K562 (cell line): ENCODE results near the gene SS18L1. TPM values are rescaled to one million over a fixed set of nuclear protein-coding genes. Genes with fewer than 3 reads are reported as not detected.

Experiments used
- ARNT ChIP-seq, 2 experiments: fragments of 450-650 bp; IDR thresholded peaks; 2 replicates each; pipeline ENCODE4 v1.6.1; 2016; ENCODE audit warnings: mild to moderate bottlenecking in 1 of 2
- CBFA2T2 ChIP-seq: fragments of 450-650 bp; conservative IDR thresholded peaks from 2 replicates; pipeline ENCODE4 v1.6.1; 2017; ENCODE audit warnings: mild to moderate bottlenecking
- CTBP1 ChIP-seq: fragments of 450-650 bp; IDR thresholded peaks from 2 replicates; pipeline ENCODE4 v1.6.1; 2016; ENCODE audit warnings: borderline replicate concordance
- CTCF ChIP-seq, 3 experiments: IDR thresholded peaks in 2 of 3; conservative IDR thresholded peaks in 1 of 3; 2 replicates each; pipeline ENCODE4 v1.5.1; 2011 to 2012; ENCODE audit warnings: low read length in 3 of 3, mild to moderate bottlenecking in 3 of 3, control low read depth in 2 of 3, improper control_type of control experiment in 1 of 3, inconsistent platforms in 1 of 3, low read depth in 1 of 3, mixed read lengths in 1 of 3, moderate library complexity in 1 of 3; ENCODE audit not compliant: insufficient read depth in 2 of 3
- GABPB2 ChIP-seq: fragments of 250-450 bp; sonication (Bioruptor Pico); conservative IDR thresholded peaks from 2 replicates; pipeline ENCODE4 v1.5.1; 2021; ENCODE audit warnings: mild to moderate bottlenecking
- HEY1 ChIP-seq: fragments of 250-450 bp; sonication (Bioruptor Pico); IDR thresholded peaks from 2 replicates; pipeline ENCODE4 v1.5.0; 2020; ENCODE audit warnings: mild to moderate bottlenecking, moderate library complexity, borderline replicate concordance
- HINFP ChIP-seq: fragments of 450-650 bp; conservative IDR thresholded peaks from 2 replicates; pipeline ENCODE4 v1.6.1; 2016; ENCODE audit warnings: missing genetic modification characterization, low read depth, mild to moderate bottlenecking, control low read depth, missing compliant biosample characterization
- KLF10 ChIP-seq: fragments of 250-450 bp; sonication (Bioruptor Pico); IDR thresholded peaks from 2 replicates; pipeline ENCODE4 v1.6.1; 2021; ENCODE audit warnings: matching md5 sums
- MAX ChIP-seq: sonication (generic); formaldehyde crosslinking; IDR thresholded peaks from 2 replicates; pipeline ENCODE4 v1.9.0; 2022; ENCODE audit warnings: mild to moderate bottlenecking, missing genetic modification reagents
- MCM5 ChIP-seq: fragments of 450-650 bp; IDR thresholded peaks from 2 replicates; pipeline ENCODE4 v1.6.1; 2016; ENCODE audit warnings: low read depth
- RERE ChIP-seq: sonication (generic); formaldehyde crosslinking; IDR thresholded peaks from 2 replicates; pipeline ENCODE4 v1.8.0; 2023; ENCODE audit warnings: missing genetic modification reagents, mild to moderate bottlenecking, borderline replicate concordance
- SNIP1 ChIP-seq: fragments of 450-650 bp; IDR thresholded peaks from 2 replicates; pipeline ENCODE4 v1.7.1; 2017; ENCODE audit warnings: low read depth, mild to moderate bottlenecking
- SOX6 ChIP-seq: fragments of 450-650 bp; IDR thresholded peaks from 2 replicates; pipeline ENCODE4 v1.6.1; 2014; ENCODE audit warnings: mild to moderate bottlenecking
- ZKSCAN3 ChIP-seq: fragments of 250-450 bp; sonication (Bioruptor Pico); IDR thresholded peaks from 2 replicates; pipeline ENCODE4 v1.4.0; 2020
- ZNF282 ChIP-seq: sonication (generic); formaldehyde crosslinking; IDR thresholded peaks from 2 replicates; pipeline ENCODE4 v1.8.1; 2023; ENCODE audit warnings: missing genetic modification reagents
- ZNF639 ChIP-seq, 2 experiments: fragments of 200-800 bp in 1 of 2; sonication (Bioruptor generic) in 1 of 2; sonication (generic) in 1 of 2; formaldehyde crosslinking in 1 of 2; IDR thresholded peaks in 1 of 2; conservative IDR thresholded peaks in 1 of 2; 2 replicates each; pipeline versions ENCODE4 v1.5.0 to v1.6.1; 2016 to 2020; ENCODE audit warnings: missing compliant biosample characterization in 1 of 2, missing genetic modification characterization in 1 of 2, missing genetic modification reagents in 1 of 2
- polyA plus RNA-seq, 8 experiments: library from polyadenylated mRNA; depleted of rRNA in 4 of 8; stranded (reverse) in 5 of 8; unstranded in 3 of 8; fragments of >200 nt; fragmentation: Nextera tagmentation in 2 of 8; fragmentation: Illumina TruSeq in 1 of 8; extraction: Ambion mirVana in 2 of 8; extraction: Trizol in 1 of 8; gene quantifications; 2 replicates each; pipeline versions ENCODE4 v1.2.1 to v1.2.3, GENCODE V29; 2011 to 2014; ENCODE audit warnings: inconsistent platforms in 1 of 8, missing spikeins in 1 of 8
- total RNA-seq, 7 experiments: library from RNA; depleted of rRNA in 6 of 7; stranded (reverse); fragments of >200 nt in 6 of 7; fragmentation: Illumina TruSeq in 2 of 7; extraction: Trizol in 2 of 7; gene quantifications; 2 replicates each; pipeline versions ENCODE4 v1.2.1 to v1.2.3, GENCODE V29; 2011 to 2021; ENCODE audit warnings: low replicate concordance in 1 of 7

The SS18L1 gene
- total and polyA plus RNA-seq, 9 of the 15 experiments (the other 6 are each of a cell fraction or from before 2014, with no cell fraction given), result 2.7 to 28.3 (median 15.1) TPM

GRCh38 chr20:62146019-62146755, 2.6 kb downstream of the SS18L1 start (continued):
- TF ChIP-seq ZNF639 (CRISPR knock-in tag; conservative IDR thresholded peaks at IDR 0.05 in 1 of 2, IDR thresholded peaks at IDR 0.05 in 1 of 2) (no peak; a peak in 1 of 4 replicates), ARNT (IDR thresholded peaks at IDR 0.05) (0 out of 4 replicates have a peak, but pooled peaks of 1 of the 2 experiments have one; percentile 36), CBFA2T2 (peak; percentile 86), HINFP (tag) (no peak), CTBP1 (peak; percentile 88), MCM5 (no peak), RERE (CRISPR knock-in tag) (0 out of 2 replicates have a peak, but pooled peaks have one; percentile 88), KLF10 (CRISPR knock-in tag) (no peak), CTCF (IDR thresholded peaks at IDR 0.05 in 2 of 3, conservative IDR thresholded peaks at IDR 0.05 in 1 of 3; ENCODE audit: insufficient read depth in 2 of 3, low read depth in 1 of 3, low read length in 3 of 3) (no peak), SOX6 (peak; percentile 95), GABPB2 (CRISPR knock-in tag) (no peak), ZKSCAN3 (no peak), MAX (CRISPR knock-in tag) (peak; percentile 98), HEY1 (CRISPR knock-in tag) (no peak), SNIP1 (no peak), ZNF282 (CRISPR knock-in tag) (no peak)
